ENCODE data around the gene TTC34.

The TTC34 gene

DNA sequence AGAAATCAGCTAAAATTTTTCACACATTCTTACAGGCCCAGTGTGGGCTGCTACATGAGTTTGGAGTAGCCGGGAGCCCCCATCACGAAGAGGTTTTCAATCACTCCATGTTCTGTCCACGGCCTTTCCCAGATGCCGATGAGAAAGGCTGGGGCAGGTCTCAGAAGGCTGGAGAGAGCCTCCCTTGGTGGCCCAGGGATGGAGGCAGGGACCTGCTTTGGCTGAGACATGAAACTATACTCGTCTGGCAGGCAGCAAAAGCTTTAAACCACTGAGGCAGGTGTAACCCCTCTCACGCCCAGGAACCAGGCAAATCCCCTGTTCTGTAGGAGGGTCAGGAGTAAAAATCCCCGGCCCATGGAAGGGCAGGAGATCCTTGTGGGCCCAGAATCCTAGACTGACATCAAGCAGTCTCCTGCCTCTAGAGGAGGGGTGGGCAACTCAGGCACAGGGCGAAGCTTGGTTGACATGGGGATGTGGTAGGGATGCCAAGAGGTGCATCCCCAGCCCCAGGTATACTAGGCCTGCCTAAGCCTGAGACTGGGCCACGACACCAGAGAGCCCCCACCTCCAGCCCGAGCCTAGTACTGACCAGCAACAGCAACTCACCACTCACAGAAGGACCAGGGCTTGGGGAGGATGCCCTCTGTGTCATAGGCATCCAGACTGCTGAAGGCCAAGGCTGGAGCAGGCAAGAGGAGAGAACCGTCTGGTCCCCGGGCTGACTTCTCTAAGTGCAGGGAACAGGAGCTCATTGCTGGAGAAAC is 177.7 kb downstream of the TTC34 start:
- TF ChIP-seq ZNF274 (IDR thresholded peaks at IDR 0.05; ENCODE audit: low read depth, low read length), result no peak
- no peak overlapping the region for H3K4me3 ChIP-seq (ENCODE audit: low read length)

DNA sequence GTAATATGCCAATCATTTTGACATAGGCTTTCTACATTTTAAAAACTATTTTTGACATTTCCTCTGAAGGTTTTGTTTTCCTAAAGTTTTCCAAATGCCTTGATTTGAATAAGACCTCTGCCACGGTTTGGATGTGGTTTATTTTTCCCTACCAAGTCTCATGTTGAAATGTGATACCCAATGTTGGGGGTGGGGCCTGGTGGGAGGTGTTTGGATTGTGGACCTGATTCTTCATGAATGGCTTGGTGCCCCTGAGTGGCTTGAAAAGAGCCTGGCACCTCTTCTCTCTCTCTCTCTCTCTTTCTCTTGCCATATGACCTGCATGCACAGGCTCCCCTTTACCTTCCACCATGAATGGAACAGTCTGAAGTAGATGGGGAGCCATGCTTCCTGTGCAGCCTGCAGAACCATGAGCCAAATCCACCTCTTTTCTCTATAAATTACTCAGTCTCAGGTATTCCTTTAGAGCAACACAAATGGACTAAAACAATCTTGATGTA is 183.5 kb downstream of the TTC34 start:
- no peak for TF ChIP-seq ZNF274 (IDR thresholded peaks at IDR 0.05; ENCODE audit: low read depth, low read length)
- H3K4me3 ChIP-seq (ENCODE audit: low read length), result no peak overlapping the region

DNA sequence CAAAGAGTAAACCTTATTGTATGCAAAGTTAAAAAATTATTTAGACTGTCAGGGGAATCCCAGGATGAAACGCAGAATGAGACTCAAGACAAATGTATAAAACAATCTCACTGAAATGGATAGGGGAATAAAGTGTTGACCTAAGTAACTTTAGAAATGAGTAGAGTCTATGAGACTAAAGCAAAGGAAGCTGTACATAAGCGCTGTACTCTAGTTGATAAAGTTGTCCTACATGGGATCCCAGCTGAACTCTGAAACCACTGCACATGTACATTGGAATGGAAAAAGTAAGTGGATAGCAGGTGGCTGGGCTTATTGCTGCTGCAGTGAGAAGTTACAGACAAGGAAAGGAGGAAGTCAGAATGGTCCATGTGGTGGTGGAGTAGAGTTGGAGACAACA is 187.3 kb downstream of the TTC34 start:
- no peak overlapping the region for H3K4me3 ChIP-seq (ENCODE audit: low read length)
- no peak for TF ChIP-seq ZNF274 (IDR thresholded peaks at IDR 0.05; ENCODE audit: low read depth, low read length)

- no peak for TF ChIP-seq ZNF274 (IDR thresholded peaks at IDR 0.05; ENCODE audit: low read depth, low read length)
- H3K4me3 ChIP-seq (ENCODE audit: low read length), result no peak overlapping the region
These were observed 188.7 kb downstream of the TTC34 start for GRCh38 chr1:2612591-2613365.

GRCh38 chr1:2611621-2612437 is 189.7 kb downstream of the TTC34 start:
- no peak for TF ChIP-seq ZNF274 (IDR thresholded peaks at IDR 0.05; ENCODE audit: low read depth, low read length)
- no peak overlapping the region for H3K4me3 ChIP-seq (ENCODE audit: low read length)

DNA sequence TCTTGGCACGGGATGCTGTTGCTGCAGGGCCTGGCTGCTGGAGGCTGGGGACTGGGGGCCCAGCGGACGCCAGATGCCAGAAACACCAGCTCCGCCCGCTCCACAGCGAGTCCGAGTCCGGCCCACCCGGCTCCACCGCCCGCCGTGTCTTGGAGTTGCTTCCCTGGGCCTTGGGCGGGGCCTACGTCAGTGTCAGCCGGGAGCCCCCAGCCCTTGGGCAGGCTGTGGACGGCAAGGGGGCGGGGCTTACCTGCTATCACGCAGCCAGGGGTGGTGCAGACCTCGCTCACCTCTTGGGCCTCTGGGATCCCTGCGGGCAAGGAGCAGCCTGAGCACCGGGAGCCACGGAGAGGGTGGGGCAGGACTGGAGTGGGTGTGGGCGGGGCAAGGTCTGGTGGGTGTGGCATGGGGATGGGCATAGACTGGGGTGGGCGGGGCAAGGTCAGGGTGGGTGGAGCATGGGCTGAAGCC is 190.4 kb downstream of the TTC34 start:
- TF ChIP-seq ZNF274 (IDR thresholded peaks at IDR 0.05; ENCODE audit: low read depth, low read length), result no peak
- H3K4me3 ChIP-seq (ENCODE audit: low read length), result no peak overlapping the region

DNA sequence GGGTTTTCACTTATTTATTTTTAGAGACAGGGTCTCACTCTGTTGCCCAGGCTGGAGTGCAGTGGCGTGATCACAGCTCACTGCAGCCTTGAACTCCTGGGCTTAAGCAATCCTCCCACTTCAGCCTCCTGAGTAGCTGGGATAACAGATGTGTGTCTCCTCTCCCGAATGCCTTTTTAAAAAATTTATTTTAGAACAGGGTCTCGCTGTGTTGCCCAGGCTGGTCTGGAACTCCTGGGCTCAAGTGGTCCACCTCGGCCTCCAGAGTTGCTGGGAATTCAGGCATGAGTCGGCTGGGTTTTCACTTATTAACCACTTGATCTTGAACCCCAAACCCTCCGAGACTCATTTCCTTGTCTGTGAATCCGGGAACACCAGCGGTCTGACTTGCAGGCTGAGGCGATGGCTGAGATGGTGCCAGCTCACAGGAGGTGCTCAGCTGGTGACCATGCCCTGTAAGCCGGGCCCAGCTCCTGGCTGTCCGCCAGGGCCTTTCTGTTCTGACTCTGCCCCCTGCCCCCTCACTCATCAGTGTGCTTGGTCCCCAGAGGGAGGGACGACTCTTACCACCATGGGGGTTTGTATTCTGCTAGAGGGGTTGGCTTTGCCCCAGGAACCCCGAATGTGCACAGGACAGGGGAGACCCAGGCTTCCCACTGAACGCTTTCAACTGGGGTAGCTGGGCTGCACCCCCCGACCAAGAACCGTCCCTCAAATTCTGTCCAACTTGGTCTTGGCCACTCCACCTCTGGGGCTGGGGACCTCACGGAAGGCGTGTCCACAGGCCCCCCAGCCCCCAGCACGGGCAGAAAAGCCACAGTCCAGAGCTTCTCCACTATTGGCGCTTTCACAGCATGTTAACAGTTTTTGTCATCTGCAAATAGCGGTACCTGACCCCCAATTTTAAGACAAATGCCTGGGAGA is 191.2 kb downstream of the TTC34 start:
- no peak overlapping the region for H3K4me3 ChIP-seq (ENCODE audit: low read length)
- no peak for TF ChIP-seq ZNF274 (IDR thresholded peaks at IDR 0.05; ENCODE audit: low read depth, low read length)

DNA sequence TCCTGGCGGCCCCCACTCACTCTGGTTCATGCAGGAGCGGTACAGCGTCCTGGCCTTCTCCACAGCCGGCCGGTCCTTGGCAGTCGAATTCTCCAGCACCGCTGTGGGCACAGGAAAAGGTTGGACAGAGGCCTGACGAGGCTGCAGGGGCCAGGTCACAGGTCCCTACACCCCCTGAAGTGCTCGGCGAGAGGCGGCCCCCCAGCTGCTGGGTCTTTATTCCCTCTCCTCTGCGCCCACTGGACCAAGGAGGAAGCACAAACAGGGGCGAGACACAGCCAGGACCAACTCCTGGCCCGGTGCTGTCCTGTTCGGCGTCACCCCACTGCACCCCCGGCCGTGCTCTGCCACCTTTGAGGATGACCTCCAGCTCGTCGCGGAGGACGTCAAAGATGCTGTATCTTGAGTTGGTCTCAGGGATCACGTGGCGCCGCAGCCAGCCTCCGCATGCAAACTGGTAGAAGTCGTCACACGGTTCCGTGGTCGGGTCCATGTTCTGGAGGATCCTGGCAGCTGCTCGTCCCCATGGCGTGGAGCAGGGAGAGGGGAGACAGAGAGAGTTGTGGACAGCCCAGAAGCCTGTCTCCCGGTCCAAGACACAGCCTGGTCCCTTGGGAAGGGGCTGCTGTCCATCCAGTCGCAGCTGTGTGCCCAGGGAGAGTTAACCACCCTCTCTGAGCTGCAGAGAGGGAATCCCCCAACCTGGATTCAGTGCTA is 192.0 kb downstream of the TTC34 start:
- no peak for TF ChIP-seq ZNF274 (IDR thresholded peaks at IDR 0.05; ENCODE audit: low read depth, low read length)
- no peak overlapping the region for H3K4me3 ChIP-seq (ENCODE audit: low read length)

DNA sequence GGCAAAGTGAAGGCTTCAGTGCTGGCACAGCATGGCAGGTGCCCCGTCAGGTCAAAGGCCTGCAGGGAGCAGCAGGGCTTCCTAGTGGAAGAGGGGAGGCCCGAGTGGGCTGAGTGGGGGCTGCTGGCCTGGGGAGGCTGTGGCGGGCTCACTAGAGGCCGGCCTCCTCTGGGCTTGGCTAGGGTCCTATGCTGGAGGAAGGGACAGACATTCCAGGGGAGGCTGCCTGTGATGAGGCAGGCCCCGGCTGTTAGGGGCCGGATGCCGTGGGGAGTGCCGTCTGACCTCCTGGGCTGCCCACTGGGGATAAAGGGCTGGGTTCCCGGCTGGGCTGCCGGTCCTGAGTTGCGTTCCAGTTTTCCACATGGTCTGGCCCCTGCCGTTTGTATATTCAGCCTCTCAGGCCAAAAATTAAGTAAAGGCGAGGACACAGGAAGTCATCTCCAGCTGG is 193.8 kb downstream of the TTC34 start:
- TF ChIP-seq ZNF274 (IDR thresholded peaks at IDR 0.05; ENCODE audit: low read depth, low read length), result no peak
- H3K4me3 ChIP-seq (ENCODE audit: low read length), result no peak overlapping the region

- TF ChIP-seq ZNF274 (IDR thresholded peaks at IDR 0.05; ENCODE audit: low read depth, low read length), result no peak
- H3K4me3 ChIP-seq (ENCODE audit: low read length), result no peak overlapping the region
These were observed 194.4 kb downstream of the TTC34 start for GRCh38 chr1:2606881-2607621.

DNA sequence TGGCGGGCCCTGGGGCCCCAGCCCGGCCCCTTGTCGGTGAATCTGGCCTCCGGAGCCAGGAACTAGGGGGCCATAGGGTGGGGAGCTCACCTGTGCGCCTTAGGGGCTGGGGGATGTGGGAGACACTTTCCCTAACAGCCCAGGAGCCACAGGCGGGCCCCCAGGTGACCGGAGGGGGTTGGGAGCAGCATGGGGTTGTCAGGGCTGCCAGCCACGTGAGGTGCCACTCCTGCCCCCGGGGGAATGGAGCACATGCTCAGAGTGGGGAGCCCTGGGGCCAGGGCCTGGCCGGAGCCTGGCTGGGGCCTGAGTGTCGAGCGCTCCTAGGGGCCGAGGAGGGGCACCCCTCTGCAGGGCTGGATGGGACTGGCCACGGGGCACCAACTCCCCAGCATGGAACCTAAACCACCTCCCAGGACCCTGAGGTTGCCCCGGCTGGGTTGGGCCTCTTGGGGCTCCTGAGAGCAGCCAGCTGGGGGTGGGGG is 195.1 kb downstream of the TTC34 start:
- TF ChIP-seq ZNF274 (IDR thresholded peaks at IDR 0.05; ENCODE audit: low read depth, low read length), result no peak
- no peak overlapping the region for H3K4me3 ChIP-seq (ENCODE audit: low read length)

Data from GM08714 (cell line).